ENCODE results near the gene ARRB1.
"Not testable (repeated sequence)": the region's sequence is repeated elsewhere in the genome, so short reads cannot be mapped to it uniquely, and the experiment has no call there.

The ARRB1 gene

GRCh38 chr11:75307058-75307457 is 44.4 kb downstream of the ARRB1 start:
- no peak for DNase-seq (ENCODE audit: extremely low spot score)
- CTCF ChIA-PET = interaction anchor here (0.9 to 2.5 kb wide), 2 partner anchors 27 to 59 kb away, joined by 3 to 5 read pairs; no protein-coding TSS in a partner anchor
- TF ChIP-seq CTCF (IDR thresholded peaks at IDR 0.05; ENCODE audit: control extremely low read depth, extremely low read depth, low read depth, missing control alignments) = no peak
- POLR2A ChIA-PET = no interaction called here

DNA sequence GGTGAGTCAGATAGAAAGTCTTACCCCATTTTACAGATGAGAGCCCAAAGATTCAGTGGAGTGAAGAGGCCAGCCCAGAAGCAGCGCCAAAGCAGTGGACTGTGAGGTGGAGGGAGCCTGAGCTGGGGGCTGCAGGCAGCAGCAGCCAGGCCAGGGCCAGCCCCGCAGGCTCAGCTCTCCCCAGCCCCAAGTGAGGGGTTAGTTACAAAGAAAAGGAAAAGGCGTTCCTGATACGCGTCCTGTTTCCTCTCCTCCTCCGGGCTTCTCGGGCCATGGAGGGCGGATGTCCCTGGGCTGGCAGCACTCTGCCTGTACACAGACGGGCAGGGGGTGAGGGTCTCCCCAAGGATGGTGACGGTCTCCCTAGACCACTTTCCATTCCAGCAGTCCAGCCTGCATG is 44.9 kb downstream of the ARRB1 start:
- CTCF ChIA-PET = no interaction called here
- POLR2A ChIA-PET = no interaction called here
- TF ChIP-seq CTCF (IDR thresholded peaks at IDR 0.05; ENCODE audit: control extremely low read depth, extremely low read depth, low read depth, missing control alignments) = no peak
- DNase-seq (ENCODE audit: extremely low spot score) = no peak

DNA sequence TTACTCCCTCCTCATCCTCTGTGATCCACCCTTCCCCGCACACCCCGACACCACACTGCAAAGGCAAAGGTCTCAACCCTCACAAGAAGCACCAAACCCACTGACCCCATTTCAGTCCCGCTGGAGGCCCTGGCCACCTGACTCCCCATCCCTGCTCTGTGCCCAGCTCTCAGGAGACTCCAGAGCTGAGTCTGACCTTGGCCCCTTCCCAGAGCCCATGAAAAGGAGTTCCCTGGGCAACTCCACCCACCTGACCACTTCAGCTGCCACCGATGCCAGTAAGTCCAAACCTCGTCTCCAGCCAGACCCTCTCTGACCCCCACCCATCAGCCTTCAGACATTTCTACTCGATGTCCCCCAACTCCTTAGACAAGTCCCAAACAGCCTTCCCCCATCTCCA is 45.5 kb downstream of the ARRB1 start:
- POLR2A ChIA-PET = no interaction called here
- no peak for DNase-seq (ENCODE audit: extremely low spot score)
- CTCF ChIA-PET = no interaction called here
- TF ChIP-seq CTCF (IDR thresholded peaks at IDR 0.05; ENCODE audit: control extremely low read depth, extremely low read depth, low read depth, missing control alignments) = no peak

GRCh38 chr11:75305452-75305851 is 46.0 kb downstream of the ARRB1 start:
- no peak for DNase-seq (ENCODE audit: extremely low spot score)
- CTCF ChIA-PET = no interaction called here
- POLR2A ChIA-PET = no interaction called here

GRCh38 chr11:75304941-75305340 is 46.5 kb downstream of the ARRB1 start:
- POLR2A ChIA-PET; CTCF ChIA-PET; DNase-seq (ENCODE audit: extremely low spot score): not testable (repeated sequence)

More at GRCh38 chr11:75305452-75305851, 46.0 kb downstream of the ARRB1 start:
- TF ChIP-seq CTCF (IDR thresholded peaks at IDR 0.05; ENCODE audit: control extremely low read depth, extremely low read depth, low read depth, missing control alignments) = no peak

GRCh38 chr11:75303544-75304224 is 47.8 kb downstream of the ARRB1 start:
- ChIA-PET POLR2A (no interaction called here), CTCF (no interaction called here)
- no peak for TF ChIP-seq CTCF (IDR thresholded peaks at IDR 0.05; ENCODE audit: control extremely low read depth, extremely low read depth, low read depth, missing control alignments)
- DNase-seq (ENCODE audit: extremely low spot score) = no peak

DNA sequence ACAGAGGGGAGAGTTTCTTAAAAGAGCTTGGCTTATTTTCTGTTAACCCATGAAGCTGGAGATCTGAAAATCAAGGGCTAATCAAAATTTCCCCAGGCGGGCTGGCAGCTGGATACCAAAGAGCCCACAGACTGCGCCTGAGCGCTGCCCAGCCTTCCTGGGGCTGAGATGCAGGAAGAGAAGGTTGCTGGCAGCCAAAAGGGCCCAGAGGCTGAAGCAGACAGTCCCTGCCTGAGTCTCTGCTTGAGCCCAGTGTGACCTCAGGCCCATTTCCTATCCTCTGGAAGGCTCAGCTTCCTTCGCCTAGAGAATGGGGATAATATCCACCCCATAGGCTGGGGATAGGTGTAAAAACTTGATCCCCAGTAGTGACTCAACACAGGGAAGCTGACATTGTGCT is 49.1 kb downstream of the ARRB1 start:
- TF ChIP-seq CTCF (IDR thresholded peaks at IDR 0.05; ENCODE audit: control extremely low read depth, extremely low read depth, low read depth, missing control alignments) = no peak
- DNase-seq (ENCODE audit: extremely low spot score) = no peak
- CTCF ChIA-PET = no interaction called here
- POLR2A ChIA-PET = no interaction called here
